Measurements from ENCODE around the gene GRB14. TPM values are rescaled to one million over a fixed set of nuclear protein-coding genes. Genes with fewer than 3 reads are reported as not detected.

The GRB14 gene
- total RNA-seq, 1 experiment from 2014 or later, result 6.3 TPM

DNA sequence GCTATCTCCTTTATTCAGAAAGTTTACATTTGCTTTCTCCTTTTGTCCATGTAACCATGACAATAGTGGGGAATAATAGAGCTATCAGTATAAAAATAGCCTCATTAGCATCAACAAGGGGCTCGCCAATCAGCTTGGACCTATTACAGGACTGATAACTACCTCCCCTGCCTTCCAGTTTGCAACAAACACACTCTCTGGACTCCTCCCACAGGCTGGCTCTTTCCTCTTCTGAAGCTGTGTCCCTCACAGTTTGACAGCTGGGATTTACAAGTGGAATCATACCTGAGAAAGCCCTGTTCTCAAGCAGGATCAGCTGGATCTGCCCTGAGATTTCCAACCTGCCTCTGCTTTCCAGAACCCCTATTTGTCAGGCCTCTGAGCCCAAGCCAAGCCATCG is 162.5 kb downstream of the GRB14 start:
- intact Hi-C loops (cut with micrococcal nuclease), result no loop called here
- no peaks in the 10 kb centered on the region for H3K9me2 ChIP-seq (ENCODE audit: insufficient read depth)
- H3K36me3 ChIP-seq (ENCODE audit: control insufficient read depth in 1 of 2, insufficient read depth in 2 of 2, low read length in 2 of 2), result no peaks in the 10 kb centered on the region
- H3K9ac ChIP-seq (ENCODE audit: low read length), result no peak overlapping the region
- no peak for DNase-seq (ENCODE audit: low read depth, low spot score)
- no peaks in the 10 kb centered on the region for H3K4me1 ChIP-seq (ENCODE audit: control insufficient read depth in 1 of 2, insufficient read depth in 2 of 2, low read length in 2 of 2)
- H3K79me2 ChIP-seq (ENCODE audit: insufficient read depth, low read length), result no peaks in the 10 kb centered on the region
- ChIA-PET CTCF (no interaction called here), RAD21 (ENCODE audit: low non-redundant PET in 1 of 2, low total read pairs in 2 of 2, uncharacterized antibody in 2 of 2, unreplicated experiment in 2 of 2) (interaction anchor here in 1 of 2 experiments (0.6 kb wide), 1 partner anchor 8 kb away, joined by 4 read pairs; no protein-coding TSS in a partner anchor), POLR2A (no interaction called here)
- no TSS peak for BruUV-seq (replicated peaks)
- ATAC-seq, result no peak
- H3K4me2 ChIP-seq (ENCODE audit: low read length), result no peak overlapping the region
- TF ChIP-seq POLR2A (IDR thresholded peaks at IDR 0.05; ENCODE audit: borderline replicate concordance, extremely low read depth, insufficient read depth, insufficient read length) (no peak), SP1 (IDR thresholded peaks at IDR 0.05; ENCODE audit: low read depth) (no peak), CEBPB (IDR thresholded peaks at IDR 0.05; ENCODE audit: low read depth) (no peak), ZBTB33 (IDR thresholded peaks at IDR 0.05; ENCODE audit: extremely low read depth, insufficient replicate concordance, low read length) (no peak), EZH2 (IDR thresholded peaks at IDR 0.05) (no peak), MAX (IDR thresholded peaks at IDR 0.05) (no peak), FOSL1 (IDR thresholded peaks at IDR 0.05; ENCODE audit: low read depth) (no peak), SRF (IDR thresholded peaks at IDR 0.05; ENCODE audit: low read depth) (no peak), ZNF274 (IDR thresholded peaks at IDR 0.05; ENCODE audit: low read depth, low read length) (no peak)
- TF ChIP-seq, protein P1, sequence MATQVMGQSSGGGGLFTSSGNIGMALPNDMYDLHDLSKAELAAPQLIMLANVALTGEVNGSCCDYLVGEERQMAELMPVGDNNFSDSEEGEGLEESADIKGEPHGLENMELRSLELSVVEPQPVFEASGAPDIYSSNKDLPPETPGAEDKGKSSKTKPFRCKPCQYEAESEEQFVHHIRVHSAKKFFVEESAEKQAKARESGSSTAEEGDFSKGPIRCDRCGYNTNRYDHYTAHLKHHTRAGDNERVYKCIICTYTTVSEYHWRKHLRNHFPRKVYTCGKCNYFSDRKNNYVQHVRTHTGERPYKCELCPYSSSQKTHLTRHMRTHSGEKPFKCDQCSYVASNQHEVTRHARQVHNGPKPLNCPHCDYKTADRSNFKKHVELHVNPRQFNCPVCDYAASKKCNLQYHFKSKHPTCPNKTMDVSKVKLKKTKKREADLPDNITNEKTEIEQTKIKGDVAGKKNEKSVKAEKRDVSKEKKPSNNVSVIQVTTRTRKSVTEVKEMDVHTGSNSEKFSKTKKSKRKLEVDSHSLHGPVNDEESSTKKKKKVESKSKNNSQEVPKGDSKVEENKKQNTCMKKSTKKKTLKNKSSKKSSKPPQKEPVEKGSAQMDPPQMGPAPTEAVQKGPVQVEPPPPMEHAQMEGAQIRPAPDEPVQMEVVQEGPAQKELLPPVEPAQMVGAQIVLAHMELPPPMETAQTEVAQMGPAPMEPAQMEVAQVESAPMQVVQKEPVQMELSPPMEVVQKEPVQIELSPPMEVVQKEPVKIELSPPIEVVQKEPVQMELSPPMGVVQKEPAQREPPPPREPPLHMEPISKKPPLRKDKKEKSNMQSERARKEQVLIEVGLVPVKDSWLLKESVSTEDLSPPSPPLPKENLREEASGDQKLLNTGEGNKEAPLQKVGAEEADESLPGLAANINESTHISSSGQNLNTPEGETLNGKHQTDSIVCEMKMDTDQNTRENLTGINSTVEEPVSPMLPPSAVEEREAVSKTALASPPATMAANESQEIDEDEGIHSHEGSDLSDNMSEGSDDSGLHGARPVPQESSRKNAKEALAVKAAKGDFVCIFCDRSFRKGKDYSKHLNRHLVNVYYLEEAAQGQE (IDR thresholded peaks at IDR 0.05; ENCODE audit: low read depth), result no peak
- no peaks in the 10 kb centered on the region for H4K20me1 ChIP-seq (ENCODE audit: insufficient read depth)
- H3K27me3 ChIP-seq (ENCODE audit: insufficient read depth, low read length), result peaks cover 27% of the 10 kb centered on the region
- H3K4me3 ChIP-seq (replicated peaks in 1 of 2; ENCODE audit: low read depth in 1 of 2, low read length in 2 of 2), result no peak overlapping the region
- no peak overlapping the region for H3K27ac ChIP-seq (ENCODE audit: low read depth, low read length)
- H2AFZ ChIP-seq (ENCODE audit: low read depth, low read length, poor library complexity, severe bottlenecking), result no peak overlapping the region
- H3K9me3 ChIP-seq (ENCODE audit: control insufficient read depth in 1 of 2, insufficient read depth in 1 of 2, low read depth in 1 of 2, low read length in 2 of 2), result no peaks in the 10 kb centered on the region

All from HCT116 (cell line).